OCI-LY7 (cell line): ENCODE measurements around the gene C1orf115. TPM values are rescaled to one million over a fixed set of nuclear protein-coding genes. Genes with fewer than 3 reads are reported as not detected.

ENCODE experiments used
- BruUV-seq: library from RNA; stranded (reverse); fragments of 400-500 nt; replicated peaks from 2 replicates; lab custom pipeline; 2021; lab: Mats Ljungman, UMichigan
- CTCF ChIA-PET: fragments of 300-600 bp; sonication (Branson Sonifier 250); formaldehyde crosslinking; loops from one replicate; lab custom pipeline; 2022; ENCODE audit warnings: antibody characterized with exemption; ENCODE audit not compliant: unreplicated experiment; lab: Charles Lee
- POLR2A ChIA-PET: fragments of 300-600 bp; sonication (Branson Sonifier 250); formaldehyde crosslinking; loops from one replicate; lab custom pipeline; 2022; ENCODE audit warnings: antibody characterized with exemption; lab: Charles Lee
- DNase-seq: peaks from one replicate; pipeline ENCODE4 v3.0.0-alpha.2; 2015; ENCODE audit warnings: low spot score
- H2AFZ ChIP-seq: fragments of 200-600 bp; sonication (generic), shearing (Covaris generic); 2 replicates; pipeline ENCODE4 v1.6.1; 2014; ENCODE audit warnings: mild to moderate bottlenecking, antibody characterized with exemption, low read length, moderate library complexity
- H3K27ac ChIP-seq: fragments of 200-600 bp; sonication (generic); 2 replicates; pipeline ENCODE4 v1.5.1; 2014; ENCODE audit warnings: mixed run types, low read depth, mild to moderate bottlenecking, moderate library complexity, low read length, inconsistent platforms; ENCODE audit not compliant: poor library complexity, severe bottlenecking
- H3K36me3 ChIP-seq: fragments of 200-600 bp; sonication (generic); 2 replicates; pipeline ENCODE4 v1.6.1; 2014; ENCODE audit warnings: mild to moderate bottlenecking, antibody characterized with exemption, low read length, moderate library complexity, mixed read lengths; ENCODE audit not compliant: insufficient read depth
- H3K4me1 ChIP-seq: fragments of 200-600 bp; sonication (generic); 2 replicates; pipeline ENCODE4 v1.5.1; 2014; ENCODE audit warnings: mild to moderate bottlenecking, low read length; ENCODE audit not compliant: insufficient read depth, poor library complexity, severe bottlenecking
- H3K4me2 ChIP-seq: fragments of 200-600 bp; sonication (generic); 2 replicates; pipeline ENCODE4 v1.6.1; 2014; ENCODE audit warnings: mild to moderate bottlenecking, low read length
- H3K4me3 ChIP-seq: fragments of 200-600 bp; sonication (generic); 2 replicates; pipeline ENCODE4 v1.5.1; 2014; ENCODE audit warnings: mild to moderate bottlenecking, low read depth, low read length; ENCODE audit not compliant: poor library complexity, severe bottlenecking
- H3K79me2 ChIP-seq: fragments of 200-600 bp; sonication (generic); 2 replicates; pipeline ENCODE4 v1.6.1; 2016; ENCODE audit warnings: low read depth, mild to moderate bottlenecking, low read length, moderate library complexity, mixed read lengths; ENCODE audit not compliant: insufficient read depth
- H3K9me2 ChIP-seq: fragments of 200-600 bp; sonication (generic); 2 replicates; pipeline ENCODE4 v1.6.1; 2016; ENCODE audit warnings: mild to moderate bottlenecking, low read length, mixed read lengths; ENCODE audit not compliant: insufficient read depth
- H3K9me3 ChIP-seq: fragments of 200-600 bp; sonication (generic); 2 replicates; pipeline ENCODE4 v1.6.1; 2014; ENCODE audit warnings: mild to moderate bottlenecking, mixed run types, low read length, mixed read lengths
- H4K20me1 ChIP-seq: fragments of 200-600 bp; sonication (generic); 2 replicates; pipeline ENCODE4 v1.6.1; 2014; ENCODE audit warnings: mild to moderate bottlenecking, antibody characterized with exemption, low read length, moderate library complexity, mixed read lengths; ENCODE audit not compliant: insufficient read depth
- EZH2phosphoT487 ChIP-seq: fragments of 200-600 bp; sonication (generic); IDR thresholded peaks from 2 replicates; pipeline ENCODE4 v1.6.1; 2018; ENCODE audit warnings: low read depth, borderline replicate concordance, mild to moderate bottlenecking, mixed run types, antibody characterized with exemption, low read length, moderate library complexity, mixed read lengths
- intact Hi-C: fragments of 100-400 bp; cut with micrococcal nuclease; formaldehyde crosslinking; loops from one replicate; pipeline ENCODE4 v1.10.0; 2022; ENCODE audit not compliant: unreplicated experiment
- total RNA-seq, 2 experiments: library from RNA; depleted of rRNA in 1 of 2; stranded (reverse); fragments of >200 nt in 1 of 2; shearing (Covaris generic) in 1 of 2; gene quantifications; 2 replicates each; pipeline ENCODE4 v1.2.3, GENCODE V29; 2014 to 2022
- TF ChIP-seq, protein P1 (sequence below): fragments of 200-600 bp; sonication (generic); conservative IDR thresholded peaks from 2 replicates; pipeline ENCODE4 v1.5.1; 2014; ENCODE audit warnings: mild to moderate bottlenecking, antibody characterized with exemption, low read length, moderate library complexity, mixed read lengths

The C1orf115 gene
- total RNA-seq, 2 experiments from 2014 or later = not detected

DNA sequence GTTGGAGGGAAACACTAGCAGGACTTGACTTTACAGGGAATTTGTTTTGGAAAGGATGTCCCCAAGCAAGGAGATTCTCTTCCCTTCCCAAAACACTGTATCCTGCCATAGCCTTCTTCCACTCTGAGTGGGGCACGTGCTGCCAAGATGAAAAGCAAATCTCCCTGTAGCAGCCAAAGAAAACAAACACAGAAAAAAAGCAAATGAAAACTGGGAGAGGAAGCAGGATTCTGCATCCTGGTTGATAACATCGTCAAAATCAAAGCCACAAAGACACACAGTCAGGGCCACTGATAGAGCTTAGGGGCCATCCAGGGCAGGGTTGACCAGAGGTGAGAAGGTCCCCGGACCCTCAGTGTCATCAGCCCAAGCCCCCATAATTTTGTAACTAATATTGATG is 42.0 kb downstream of the C1orf115 start:
- Histone ChIP-seq H2AFZ (peak overlapping the region; percentile 88; the same call in 1 of the 2 replicates), H3K4me1 (peaks cover 7% of the 10 kb centered on the region), H3K4me2 (no peak overlapping the region), H3K79me2 (no peaks in the 10 kb centered on the region), H3K9me3 (no peaks in the 10 kb centered on the region), H3K27ac (no peak overlapping the region), H3K36me3 (no peaks in the 10 kb centered on the region), H4K20me1 (no peaks in the 10 kb centered on the region), H3K9me2 (no peaks in the 10 kb centered on the region), H3K4me3 (no peak overlapping the region)
- POLR2A ChIA-PET = no interaction called here
- BruUV-seq = no TSS peak
- TF ChIP-seq, protein P1, sequence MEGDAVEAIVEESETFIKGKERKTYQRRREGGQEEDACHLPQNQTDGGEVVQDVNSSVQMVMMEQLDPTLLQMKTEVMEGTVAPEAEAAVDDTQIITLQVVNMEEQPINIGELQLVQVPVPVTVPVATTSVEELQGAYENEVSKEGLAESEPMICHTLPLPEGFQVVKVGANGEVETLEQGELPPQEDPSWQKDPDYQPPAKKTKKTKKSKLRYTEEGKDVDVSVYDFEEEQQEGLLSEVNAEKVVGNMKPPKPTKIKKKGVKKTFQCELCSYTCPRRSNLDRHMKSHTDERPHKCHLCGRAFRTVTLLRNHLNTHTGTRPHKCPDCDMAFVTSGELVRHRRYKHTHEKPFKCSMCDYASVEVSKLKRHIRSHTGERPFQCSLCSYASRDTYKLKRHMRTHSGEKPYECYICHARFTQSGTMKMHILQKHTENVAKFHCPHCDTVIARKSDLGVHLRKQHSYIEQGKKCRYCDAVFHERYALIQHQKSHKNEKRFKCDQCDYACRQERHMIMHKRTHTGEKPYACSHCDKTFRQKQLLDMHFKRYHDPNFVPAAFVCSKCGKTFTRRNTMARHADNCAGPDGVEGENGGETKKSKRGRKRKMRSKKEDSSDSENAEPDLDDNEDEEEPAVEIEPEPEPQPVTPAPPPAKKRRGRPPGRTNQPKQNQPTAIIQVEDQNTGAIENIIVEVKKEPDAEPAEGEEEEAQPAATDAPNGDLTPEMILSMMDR = no peak
- TF ChIP-seq EZH2phosphoT487 = no peak
- intact Hi-C loops = no loop called here
- DNase-seq = no peak
- CTCF ChIA-PET = no interaction called here

DNA sequence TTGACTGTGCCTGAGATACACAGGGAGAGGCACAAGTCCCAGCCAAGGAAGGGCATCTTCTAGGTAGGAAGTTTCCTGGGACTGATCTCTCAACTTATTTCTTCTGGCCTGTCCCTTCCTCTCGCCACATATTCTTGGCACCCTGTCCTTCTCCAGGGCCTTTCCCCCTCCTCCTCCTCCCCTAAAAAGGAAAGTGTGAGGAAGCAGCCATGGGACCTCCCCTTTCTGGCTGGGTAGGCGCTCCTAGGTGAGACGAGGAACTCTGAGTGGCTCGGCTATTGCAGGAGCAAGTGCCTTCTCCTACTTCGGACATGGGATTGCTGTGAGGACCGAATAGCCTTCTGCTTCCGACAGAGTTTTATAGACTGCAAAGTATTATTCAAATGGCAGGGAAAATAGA is 42.5 kb downstream of the C1orf115 start:
- peak overlapping the region; percentile 88 for H2AFZ ChIP-seq
- no peaks in the 10 kb centered on the region for H3K9me3 ChIP-seq
- H3K79me2 ChIP-seq = no peaks in the 10 kb centered on the region
- no peaks in the 10 kb centered on the region for H4K20me1 ChIP-seq
- H3K9me2 ChIP-seq = no peaks in the 10 kb centered on the region
- TF ChIP-seq, protein P1 = no peak
- no peak for TF ChIP-seq EZH2phosphoT487
- CTCF ChIA-PET = no interaction called here
- H3K4me2 ChIP-seq = no peak overlapping the region
- POLR2A ChIA-PET = no interaction called here
- H3K27ac ChIP-seq = no peak overlapping the region
- no peak for DNase-seq
- intact Hi-C loops = no loop called here
- no peak overlapping the region for H3K4me3 ChIP-seq
- peaks cover 7% of the 10 kb centered on the region for H3K4me1 ChIP-seq
- no peaks in the 10 kb centered on the region for H3K36me3 ChIP-seq
- BruUV-seq = no TSS peak

DNA sequence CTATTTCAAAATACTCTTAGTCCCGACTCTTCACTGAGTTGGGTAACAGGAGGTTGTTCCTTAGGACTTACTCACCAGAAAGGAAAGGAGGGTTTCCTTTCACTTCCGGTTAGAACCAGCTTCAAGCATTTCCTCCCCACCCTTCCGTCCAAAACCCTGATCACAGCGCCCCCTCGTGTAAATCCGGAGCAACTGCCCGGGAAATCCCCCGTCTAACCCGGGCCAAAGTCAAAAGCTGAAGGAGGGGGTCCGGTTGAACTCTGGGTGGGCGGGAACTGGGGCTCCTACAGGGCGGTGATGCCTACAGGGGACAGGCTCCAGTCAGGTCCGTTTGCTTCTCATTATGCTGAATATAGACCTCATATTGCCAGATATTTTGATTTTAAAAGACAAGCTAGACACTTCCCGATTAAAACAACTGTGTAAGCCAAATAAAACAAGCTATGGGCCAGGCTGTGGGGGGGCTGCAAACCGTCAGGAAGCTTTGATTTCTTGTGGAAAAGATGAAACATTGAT is 43.0 kb downstream of the C1orf115 start:
- intact Hi-C loops = no loop called here
- Histone ChIP-seq H3K79me2 (no peaks in the 10 kb centered on the region), H3K4me3 (no peak overlapping the region), H3K9me3 (no peaks in the 10 kb centered on the region), H3K36me3 (no peaks in the 10 kb centered on the region), H3K9me2 (no peaks in the 10 kb centered on the region), H3K4me1 (peaks cover 7% of the 10 kb centered on the region), H4K20me1 (no peaks in the 10 kb centered on the region), H3K27ac (no peak overlapping the region), H3K4me2 (no peak overlapping the region), H2AFZ (peak overlapping the region; percentile 88)
- ChIA-PET CTCF (interaction anchor here (0.7 kb wide), 1 partner anchor 68 kb away, joined by 3 read pairs; no protein-coding TSS in a partner anchor), POLR2A (interaction anchor here (0.6 to 0.9 kb wide), 2 partner anchors 10 to 539 kb away, joined by 3 read pairs; no protein-coding TSS in a partner anchor)
- no peak for TF ChIP-seq EZH2phosphoT487
- TF ChIP-seq, protein P1 = peak; percentile 88
- DNase-seq = peak; percentile 67
- no TSS peak for BruUV-seq
